Measurements from ENCODE around the gene DPH2. TPM values are rescaled to one million over a fixed set of nuclear protein-coding genes. Genes with fewer than 3 reads are reported as not detected.

Gene DPH2
- total RNA-seq, 4 donors from 2014 or later, result 5.1 to 18.5 (median 12.3) TPM

DNA sequence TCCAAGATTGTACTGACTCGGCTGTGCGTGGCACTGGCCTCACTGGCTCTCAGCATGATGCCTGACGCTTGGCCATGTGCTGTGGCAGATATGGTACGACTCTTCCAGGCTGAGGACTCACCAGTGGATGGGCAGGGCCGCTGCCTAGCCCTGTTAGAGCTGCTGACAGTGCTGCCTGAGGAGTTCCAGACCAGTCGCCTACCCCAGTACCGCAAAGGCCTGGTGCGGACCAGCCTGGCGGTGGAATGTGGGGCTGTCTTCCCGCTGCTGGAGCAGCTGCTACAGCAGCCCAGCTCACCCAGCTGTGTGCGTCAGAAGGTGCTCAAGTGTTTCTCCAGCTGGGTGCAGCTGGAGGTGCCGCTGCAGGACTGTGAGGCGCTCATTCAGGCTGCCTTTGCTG is 20.1 kb upstream of the DPH2 start:
- H3K9me3 ChIP-seq, result no peaks in the 10 kb centered on the region
- H3K27ac ChIP-seq, result no peak overlapping the region
- H3K4me3 ChIP-seq, result no peak overlapping the region
- no peak for DNase-seq
- H3K27me3 ChIP-seq, result no peaks in the 10 kb centered on the region
- intact Hi-C loops (cut with DNase I; ENCODE audit: low total_unique reads), result no loop called here
- TF ChIP-seq CTCF (IDR thresholded peaks at IDR 0.05), result no peak
- TF ChIP-seq POLR2A (IDR thresholded peaks at IDR 0.05), result no peak
- H3K36me3 ChIP-seq, result no peaks in the 10 kb centered on the region
- peaks cover 0 to 15% of the 10 kb centered on the region in 2 donors for H3K4me1 ChIP-seq

GRCh38 chr1:43951021-43951985 is 18.5 kb upstream of the DPH2 start:
- intact Hi-C loops (cut with DNase I; ENCODE audit: low total_unique reads), result no loop called here
- Histone ChIP-seq H3K36me3 (no peaks in the 10 kb centered on the region), H3K4me1 (peaks cover 0 to 15% of the 10 kb centered on the region in 2 donors), H3K27me3 (no peaks in the 10 kb centered on the region), H3K27ac (no peak overlapping the region), H3K9me3 (no peaks in the 10 kb centered on the region), H3K4me3 (no peak overlapping the region)
- DNase-seq, result no peak
- TF ChIP-seq CTCF (IDR thresholded peaks at IDR 0.05) (no peak), POLR2A (IDR thresholded peaks at IDR 0.05) (no peak)

DNA sequence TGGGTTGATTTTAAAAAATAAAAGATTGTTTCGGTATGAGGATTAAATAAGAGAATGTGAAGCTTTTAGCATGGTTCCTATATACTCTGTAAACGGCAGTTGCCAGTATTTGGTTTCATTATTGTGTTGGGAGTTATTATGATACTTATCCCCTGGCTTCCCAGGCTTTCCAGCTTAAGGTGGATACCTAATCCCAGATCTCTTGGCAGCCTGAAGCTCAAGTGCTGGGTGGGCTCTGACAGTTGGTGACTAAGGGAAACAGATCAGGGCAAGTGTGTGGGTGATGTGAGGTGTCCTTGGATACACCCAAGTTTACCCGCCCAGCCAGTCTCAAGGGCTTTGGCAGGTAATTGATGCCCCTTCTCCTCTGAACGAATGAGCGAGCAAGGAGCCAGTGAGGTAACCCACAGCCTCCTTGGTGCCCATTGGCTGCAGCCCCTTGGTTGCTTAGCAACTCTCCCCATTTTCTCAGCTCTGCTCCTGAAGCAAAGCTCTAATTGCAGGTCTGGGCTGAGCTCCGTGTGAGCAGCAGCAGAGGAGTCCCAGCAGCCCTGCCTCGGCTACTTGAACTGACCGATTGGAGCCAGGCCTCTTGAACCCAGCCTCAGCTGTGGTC is 17.0 kb upstream of the DPH2 start:
- no peak for TF ChIP-seq POLR2A (IDR thresholded peaks at IDR 0.05)
- TF ChIP-seq CTCF (IDR thresholded peaks at IDR 0.05), result no peak
- Histone ChIP-seq H3K4me3 (no peak overlapping the region), H3K27me3 (no peaks in the 10 kb centered on the region), H3K4me1 (peaks cover 0 to 10% of the 10 kb centered on the region in 2 donors), H3K27ac (no peak overlapping the region), H3K9me3 (no peaks in the 10 kb centered on the region), H3K36me3 (no peaks in the 10 kb centered on the region)
- no peak for DNase-seq
- intact Hi-C loops (cut with DNase I; ENCODE audit: low total_unique reads), result no loop called here

- DNase-seq, result no peak
Observed at GRCh38 chr1:43953361-43953760, 16.4 kb upstream of the DPH2 start.

More at GRCh38 chr1:43953361-43953760, 16.4 kb upstream of the DPH2 start:
- Histone ChIP-seq H3K27me3 (no peaks in the 10 kb centered on the region), H3K36me3 (no peaks in the 10 kb centered on the region), H3K4me3 (no peak overlapping the region), H3K4me1 (peaks cover 0 to 5% of the 10 kb centered on the region in 2 donors), H3K9me3 (no peaks in the 10 kb centered on the region), H3K27ac (no peak overlapping the region)
- TF ChIP-seq POLR2A (IDR thresholded peaks at IDR 0.05) (no peak), CTCF (IDR thresholded peaks at IDR 0.05) (no peak)
- intact Hi-C loops (cut with DNase I; ENCODE audit: low total_unique reads), result no loop called here

All from uterus (tissue), 4 donors.